HG02973 (cell line): ENCODE results near the gene FOSB.
A peak's percentile ranks its signal among the peaks of the same experiment; 100 is the strongest.

Experiments used
- ATAC-seq: cut with Tn5 transposase; IDR thresholded peaks from one replicate; pipeline ENCODE4 v1.9.1; 2021; ENCODE audit warnings: moderate library complexity; ENCODE audit not compliant: unreplicated experiment

Gene FOSB

DNA sequence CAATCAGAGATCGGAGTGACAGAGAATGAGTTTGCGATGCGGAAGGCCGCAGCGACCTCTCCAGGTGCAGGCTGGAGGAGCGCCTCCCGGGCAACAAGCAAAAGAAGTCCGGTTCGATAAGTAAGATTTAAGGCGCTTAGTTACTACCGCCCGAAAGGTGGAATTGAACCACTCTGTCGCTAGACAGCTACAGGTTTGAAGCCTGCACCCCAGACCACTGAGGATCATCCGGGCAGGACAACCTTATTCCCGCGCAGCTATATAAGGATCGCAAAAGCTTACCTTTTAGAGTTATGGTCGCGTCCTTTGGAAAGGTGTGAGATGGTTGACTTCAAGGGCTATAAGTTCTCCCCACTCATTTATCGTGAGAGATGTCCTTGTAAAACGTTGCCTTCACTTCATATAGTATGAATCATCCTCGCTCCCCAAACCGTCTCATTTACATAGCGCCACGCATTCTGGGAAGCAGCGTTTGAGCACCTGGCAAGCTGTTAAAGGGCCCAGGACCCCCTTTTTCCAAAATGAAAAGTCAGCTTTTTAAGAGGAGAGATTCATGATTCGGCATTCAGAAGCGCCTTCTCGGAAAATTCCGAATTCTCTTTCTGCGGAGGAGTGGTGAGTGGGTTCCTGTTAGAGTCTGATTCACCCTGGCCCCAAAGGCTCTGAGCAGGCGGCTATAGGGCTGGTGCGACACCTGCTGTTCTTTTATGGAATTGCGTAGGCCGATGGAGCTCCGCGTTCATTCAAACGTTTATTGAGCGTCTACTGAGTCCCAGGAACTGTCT is 10.8 kb downstream of the FOSB start:
- peak; percentile 64 for ATAC-seq

DNA sequence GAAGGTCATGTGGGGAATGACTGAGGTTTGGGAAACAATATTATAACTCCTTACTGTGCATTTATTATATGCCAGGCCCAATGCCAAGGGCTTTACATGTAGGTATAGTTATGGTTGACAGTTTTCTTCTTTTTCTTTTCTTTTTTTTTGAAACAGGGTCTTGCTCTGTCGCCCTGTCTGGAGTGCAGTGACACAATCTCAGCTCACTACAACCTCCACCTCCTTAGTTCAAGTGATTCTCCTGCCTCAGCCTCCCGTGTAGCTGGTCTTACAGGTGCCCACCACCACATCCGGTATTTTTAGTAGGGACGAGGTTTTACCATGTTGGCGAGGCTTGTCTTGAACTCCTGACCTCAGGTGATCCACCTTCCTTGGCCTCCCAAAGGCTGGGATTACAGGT is 15.2 kb downstream of the FOSB start:
- no peak for ATAC-seq

DNA sequence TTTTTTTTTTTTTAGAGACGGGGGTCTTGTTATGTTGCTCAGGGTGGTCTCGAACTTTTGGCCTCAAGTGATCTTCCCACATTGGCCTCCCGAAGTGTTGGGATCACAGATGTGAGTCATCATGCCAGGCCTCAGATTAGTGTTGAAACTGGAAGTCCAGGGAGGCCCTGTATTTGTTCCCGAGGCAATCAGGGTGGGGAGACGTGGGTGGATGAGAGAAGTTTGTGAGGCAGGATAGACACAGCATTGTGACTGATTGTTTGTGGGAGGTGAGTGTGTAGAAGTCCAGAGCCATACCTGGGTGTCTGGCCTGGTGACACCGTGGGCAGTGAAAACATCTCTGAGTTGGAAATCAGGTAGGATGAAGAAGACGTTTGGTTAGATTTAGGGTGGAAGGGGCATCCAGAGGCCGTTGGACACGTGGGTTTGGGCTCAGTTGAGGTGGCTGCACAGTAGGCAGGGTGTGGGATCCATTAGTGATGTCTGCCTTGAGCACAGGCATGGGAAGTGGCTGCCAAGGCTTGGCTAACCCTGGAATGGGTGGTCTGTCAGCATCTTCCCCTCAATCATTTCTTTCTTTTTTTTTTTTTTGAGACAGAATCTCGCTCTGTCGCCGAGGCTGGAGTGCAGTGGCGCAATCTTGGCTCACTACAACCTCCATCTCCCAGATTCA is 16.6 kb downstream of the FOSB start:
- no peak for ATAC-seq

DNA sequence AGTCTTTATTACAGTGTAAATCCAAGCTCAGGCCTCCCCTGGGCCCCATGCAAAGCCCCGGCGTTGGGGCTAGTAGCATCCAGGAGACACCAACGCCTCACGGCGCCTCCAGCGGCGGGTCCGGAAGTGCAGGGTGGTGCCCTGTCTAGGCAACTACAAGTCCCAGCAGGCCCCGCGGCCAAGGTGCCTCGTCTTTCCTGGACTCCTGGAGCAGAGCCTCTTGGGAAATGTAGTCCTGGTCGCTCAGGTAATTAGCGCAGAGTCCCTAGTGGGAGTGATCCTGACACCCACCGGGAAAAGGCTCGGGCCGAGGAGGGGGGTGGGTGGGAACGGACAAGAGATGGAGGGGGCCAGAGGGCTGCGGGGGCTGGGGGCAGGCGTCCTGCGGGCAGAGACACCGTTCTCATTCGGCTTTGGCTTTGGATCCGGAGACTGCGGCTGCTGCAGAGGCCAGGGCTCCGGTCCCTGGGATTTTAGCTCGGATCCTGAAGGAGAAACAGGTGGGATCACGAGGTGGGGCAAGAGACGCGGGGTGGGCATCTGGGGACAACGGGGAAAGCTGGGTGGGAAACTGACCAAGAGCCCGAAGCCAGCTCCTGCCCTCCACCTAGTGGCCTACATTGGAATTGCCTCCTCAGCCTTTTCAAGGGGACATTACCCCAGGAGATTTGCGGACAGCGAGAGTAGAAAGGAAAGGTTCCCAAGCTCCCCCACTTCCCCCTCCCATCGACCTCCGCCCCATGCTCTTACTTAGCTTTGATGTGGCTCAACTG is 17.7 kb downstream of the FOSB start:
- peak; percentile 82 for ATAC-seq

DNA sequence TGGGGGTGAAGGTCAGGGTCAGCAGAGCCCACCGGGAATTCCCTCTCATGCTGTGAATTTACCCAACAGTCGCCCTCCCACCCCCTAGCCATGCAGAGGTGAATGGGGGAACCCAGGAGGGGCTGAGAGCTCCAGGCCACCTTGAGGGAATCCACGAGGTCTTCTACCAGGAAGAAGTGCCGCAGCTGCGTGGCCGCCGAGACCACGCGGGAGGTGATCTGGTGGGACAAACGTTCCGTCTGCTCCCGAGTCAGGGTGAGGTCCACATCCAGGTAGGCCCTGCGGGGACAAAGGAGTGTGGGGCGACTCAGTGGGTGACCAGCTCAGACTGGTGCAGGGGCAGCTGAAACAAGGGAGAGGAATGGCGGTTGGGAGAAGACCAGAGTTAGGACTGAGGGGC is 20.9 kb downstream of the FOSB start:
- ATAC-seq = no peak

DNA sequence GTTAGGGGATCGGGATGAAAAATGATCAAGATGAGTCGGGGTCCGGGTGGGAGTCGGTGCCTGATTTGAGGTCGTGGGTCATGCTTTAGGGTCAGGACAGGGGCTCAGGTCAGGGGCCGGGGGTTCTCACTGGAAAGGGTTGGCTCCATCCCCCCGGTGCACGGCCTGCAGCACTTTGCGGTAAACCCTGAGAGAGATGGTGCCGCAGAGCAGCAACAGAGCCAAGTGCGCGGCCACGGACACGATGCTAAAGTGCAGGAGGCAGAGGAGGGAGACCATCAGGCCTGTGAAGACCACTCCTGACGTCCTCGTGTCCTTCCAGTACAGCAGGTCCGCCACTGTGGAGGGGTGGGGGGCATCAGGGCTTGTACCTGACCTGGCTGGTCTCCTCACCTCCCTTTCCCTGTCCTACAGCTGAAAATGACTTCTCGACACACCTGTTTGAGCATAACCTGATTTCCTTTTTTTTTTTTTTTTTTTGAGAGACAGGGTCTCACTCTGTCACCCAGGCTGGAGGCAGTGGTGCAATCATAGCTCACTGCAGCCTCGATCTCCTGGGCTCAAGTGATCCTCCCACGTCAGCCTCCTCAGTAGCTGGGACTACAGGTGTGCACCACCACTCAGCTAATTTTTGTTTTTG is 21.5 kb downstream of the FOSB start:
- ATAC-seq = no peak

DNA sequence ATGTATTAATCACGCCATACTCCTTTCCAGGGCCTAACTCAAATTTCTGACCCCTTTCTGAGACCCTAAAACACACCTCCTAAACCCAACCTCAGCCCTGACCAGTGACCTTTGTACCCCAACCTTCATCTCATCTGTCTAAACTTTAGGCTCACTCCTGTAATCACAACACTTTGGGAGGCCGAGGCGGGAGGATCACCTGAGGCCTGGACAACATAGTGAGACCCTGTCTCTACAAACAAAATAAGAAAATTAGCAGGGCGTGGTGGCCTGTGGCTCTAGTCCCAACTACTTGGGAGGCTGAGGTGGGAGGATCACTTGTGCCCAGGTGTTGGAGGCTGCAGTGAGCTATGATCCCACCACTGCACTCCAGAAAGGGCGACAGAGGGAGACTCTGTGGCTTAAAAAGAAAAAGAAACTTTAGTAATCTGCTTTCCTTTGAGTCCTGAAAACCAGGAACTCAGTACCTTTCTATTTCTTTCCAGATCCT is 24.4 kb downstream of the FOSB start:
- ATAC-seq = no peak

DNA sequence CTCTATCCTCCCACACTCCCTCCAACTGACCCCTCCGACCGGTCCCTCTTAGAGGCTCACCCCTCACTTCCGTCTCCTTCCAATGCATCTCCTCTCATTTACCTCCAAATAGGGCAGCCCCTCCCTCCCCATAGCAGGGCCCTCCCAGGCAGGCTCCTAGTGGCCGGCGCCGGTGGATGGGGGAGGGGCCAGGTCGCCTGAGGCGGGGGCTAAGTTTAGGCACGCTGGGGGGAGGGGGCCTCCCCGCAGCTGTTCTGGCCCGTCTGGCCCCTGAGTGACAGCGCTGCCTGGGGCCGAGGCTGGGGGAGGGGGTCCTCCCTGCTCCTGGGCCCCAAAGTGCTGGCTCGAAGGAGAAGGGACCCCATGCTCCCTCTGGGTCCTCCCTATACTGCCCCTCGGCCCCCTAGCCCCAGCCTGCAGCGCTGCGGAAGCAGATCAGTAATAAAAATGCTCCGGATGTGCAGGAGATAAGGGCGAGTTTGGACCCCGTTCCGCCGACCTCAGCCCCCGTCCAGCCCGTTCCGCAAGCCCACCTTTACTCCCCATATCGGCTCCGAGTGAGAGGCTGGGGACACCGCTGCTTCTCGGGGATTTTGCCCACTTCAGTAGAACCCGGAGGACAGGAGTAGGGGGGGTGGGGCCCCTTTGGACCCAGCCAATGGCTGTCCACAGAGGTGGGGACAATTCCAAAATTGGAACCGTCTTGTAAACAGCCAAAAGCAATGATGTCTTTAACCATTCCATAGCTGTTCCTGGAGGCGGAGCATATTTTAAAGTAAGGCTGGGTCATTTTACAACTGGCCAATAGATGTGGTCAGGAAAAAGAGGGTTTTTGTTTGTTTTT is 25.1 kb downstream of the FOSB start:
- no peak for ATAC-seq

DNA sequence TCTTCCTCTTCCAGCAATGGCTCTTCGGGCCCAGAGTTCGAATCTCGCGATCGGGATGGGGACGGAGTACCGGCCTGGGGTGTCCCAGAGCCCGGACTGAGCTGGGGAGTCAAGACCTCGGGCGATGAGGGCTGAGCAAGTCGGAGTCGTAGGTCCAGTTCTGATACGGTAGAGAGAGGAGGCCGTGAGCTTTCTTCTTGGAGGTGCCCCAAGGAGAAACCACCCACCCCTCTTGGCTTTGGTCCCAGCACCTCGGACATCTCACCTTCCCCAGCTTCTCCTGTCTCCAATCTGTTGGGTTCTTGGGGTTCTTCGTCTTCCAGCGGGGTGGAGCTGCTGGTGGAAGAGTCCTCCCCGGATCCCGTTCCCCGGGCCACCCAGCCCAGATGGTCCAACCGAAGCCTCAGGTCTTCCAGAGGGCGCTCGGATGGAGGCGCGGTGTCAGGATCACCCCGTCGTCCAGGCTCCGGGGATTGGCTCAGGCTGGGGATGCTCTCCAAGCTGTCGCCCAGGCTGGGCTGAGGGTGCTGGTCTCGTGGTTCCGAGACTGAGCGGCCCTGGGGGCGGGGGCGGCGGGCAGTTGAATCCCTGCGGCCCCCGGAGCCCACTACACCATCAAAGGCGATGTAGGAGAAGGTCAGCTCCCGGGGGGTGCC is 26.6 kb downstream of the FOSB start:
- no peak for ATAC-seq

DNA sequence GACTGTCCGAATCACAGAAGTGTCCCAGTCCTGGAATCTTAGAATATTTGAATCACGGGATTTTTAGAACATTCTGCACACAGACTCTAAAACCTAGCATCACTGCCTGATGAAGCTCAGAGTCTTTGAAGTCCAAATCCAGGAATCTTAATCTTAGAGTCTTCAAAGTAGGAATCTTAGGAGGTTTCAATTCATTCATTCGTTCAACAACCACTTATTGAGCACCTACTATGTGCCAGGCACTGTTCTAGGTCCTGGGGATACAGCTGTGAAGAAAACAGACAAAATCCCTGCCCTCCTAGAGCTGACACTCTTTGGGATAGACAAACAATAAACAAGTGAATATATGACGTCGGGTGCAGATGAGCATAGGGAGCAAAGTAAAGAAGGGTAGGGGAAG is 27.4 kb downstream of the FOSB start:
- no peak for ATAC-seq

DNA sequence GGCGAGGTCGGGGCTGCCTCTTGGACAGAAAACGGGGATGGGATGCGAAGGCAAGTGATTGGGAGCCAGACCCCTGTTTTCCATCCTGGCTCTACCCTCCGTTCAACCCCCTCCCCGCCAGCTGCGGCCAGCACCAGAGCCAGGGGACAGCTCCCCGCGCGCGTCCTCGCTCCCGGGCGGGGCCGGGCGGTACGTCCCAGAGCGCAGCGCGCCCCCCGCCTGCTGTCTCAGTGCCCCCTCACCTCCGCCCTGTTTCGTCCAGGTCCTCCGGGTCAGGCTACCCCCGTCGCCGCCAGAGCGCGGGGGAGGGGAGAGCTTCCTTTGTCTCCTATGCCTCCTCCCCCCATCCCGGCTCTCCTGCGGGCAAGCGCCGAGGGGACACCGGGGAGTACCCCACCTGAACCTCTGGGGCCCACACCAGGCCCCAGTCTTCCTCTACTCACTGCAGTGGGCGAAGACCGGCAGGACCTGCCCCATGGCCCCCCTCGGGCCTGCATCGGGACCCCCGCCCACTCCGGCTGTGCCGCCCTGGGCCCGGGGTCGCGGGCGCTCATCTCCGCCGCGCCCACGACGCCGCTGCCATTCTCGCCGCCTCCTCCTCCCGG is 28.7 kb downstream of the FOSB start:
- peak; percentile 2 for ATAC-seq

DNA sequence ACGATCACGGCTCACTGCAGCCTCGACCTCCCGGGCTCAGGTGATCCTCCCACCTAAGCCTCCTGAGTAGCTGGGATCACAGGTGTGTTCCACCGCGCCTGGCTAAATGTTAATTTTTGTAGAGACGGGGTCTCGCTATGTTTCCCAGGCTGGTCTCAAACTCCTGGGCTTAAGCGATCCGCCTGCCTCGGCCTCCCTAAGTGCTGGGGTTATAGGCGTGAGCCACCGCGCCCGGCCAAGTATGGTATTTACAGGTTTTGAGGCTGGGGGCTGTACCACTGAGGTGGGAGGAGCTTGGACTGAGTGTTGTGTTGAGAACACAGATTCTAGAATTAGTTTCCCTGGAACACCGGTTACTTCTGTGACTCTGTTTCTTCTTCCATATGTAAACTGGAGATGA is 30.0 kb downstream of the FOSB start:
- ATAC-seq = no peak

DNA sequence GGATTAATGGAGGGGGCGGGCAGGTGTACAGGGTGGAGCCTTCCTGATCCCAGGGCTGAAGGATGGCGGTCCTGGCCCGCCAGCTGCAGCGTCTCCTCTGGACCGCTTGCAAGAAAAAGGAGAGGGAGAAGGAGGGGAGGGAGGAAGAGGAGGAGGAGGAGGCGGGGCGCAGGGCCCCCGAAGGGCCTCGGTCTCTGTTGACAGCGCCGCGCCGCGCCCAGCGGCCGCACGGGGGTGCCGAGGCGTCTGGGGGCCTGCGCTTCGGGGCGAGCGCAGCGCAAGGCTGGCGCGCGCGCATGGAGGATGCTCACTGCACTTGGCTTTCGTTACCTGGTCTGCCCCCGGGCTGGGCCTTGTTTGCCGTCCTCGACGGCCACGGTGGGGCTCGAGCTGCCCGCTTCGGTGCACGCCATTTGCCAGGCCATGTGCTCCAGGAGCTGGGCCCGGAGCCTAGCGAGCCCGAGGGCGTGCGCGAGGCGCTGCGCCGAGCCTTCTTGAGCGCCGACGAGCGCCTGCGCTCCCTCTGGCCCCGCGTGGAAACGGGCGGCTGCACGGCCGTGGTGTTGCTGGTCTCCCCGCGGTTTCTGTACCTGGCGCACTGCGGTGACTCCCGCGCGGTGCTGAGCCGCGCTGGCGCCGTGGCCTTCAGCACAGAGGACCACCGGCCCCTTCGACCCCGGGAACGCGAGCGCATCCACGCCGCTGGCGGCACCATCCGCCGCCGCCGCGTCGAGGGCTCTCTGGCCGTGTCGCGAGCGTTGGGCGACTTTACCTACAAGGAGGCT is 30.8 kb downstream of the FOSB start, which contains the start of gene PPM1N:
Gene PPM1N (plus strand): TSS at position 33 of the 785 bp plus-strand sequence. CDS start 30 bp downstream, at position 63.
- ATAC-seq = no peak

DNA sequence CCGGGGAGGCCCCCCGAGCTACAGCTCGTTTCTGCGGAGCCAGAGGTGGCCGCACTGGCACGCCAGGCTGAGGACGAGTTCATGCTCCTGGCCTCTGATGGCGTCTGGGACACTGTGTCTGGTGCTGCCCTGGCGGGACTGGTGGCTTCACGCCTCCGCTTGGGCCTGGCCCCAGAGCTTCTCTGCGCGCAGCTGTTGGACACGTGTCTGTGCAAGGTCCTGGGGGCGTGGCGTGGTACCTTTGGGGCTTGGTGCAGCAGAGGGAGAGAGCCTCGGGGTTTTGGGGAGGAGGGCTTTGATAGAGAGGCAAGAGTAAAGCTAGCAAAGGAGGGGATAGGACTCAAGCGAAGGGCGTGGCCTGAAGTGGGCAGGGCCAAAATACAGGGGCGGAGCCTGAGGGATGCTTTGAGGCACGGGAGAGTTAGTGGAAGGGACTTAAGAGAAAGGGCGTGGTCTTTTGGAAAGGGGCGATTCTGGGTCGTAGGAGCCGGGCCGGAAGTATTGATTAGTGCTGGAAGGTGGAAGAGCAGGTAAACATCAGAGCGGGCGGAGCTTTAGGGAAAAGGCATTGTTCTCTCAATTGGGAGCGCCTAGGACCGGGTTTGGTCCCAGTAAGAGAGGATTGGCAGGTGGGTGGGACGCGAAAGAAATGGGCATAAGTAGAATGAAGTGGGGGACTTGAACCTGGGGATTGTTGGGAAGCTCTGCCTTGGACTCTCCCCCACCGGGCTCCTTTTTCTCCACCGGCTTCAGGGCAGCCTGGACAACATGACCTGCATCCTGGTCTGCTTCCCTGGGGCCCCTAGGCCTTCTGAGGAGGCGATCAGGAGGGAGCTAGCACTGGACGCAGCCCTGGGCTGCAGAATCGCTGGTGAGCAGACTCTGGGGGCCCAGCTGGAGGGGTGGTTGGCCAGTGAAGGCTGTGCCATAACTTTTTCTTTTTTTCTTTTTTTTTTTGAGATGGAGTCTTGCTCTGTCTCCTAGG is 31.7 kb downstream of the FOSB start:
- ATAC-seq = no peak

DNA sequence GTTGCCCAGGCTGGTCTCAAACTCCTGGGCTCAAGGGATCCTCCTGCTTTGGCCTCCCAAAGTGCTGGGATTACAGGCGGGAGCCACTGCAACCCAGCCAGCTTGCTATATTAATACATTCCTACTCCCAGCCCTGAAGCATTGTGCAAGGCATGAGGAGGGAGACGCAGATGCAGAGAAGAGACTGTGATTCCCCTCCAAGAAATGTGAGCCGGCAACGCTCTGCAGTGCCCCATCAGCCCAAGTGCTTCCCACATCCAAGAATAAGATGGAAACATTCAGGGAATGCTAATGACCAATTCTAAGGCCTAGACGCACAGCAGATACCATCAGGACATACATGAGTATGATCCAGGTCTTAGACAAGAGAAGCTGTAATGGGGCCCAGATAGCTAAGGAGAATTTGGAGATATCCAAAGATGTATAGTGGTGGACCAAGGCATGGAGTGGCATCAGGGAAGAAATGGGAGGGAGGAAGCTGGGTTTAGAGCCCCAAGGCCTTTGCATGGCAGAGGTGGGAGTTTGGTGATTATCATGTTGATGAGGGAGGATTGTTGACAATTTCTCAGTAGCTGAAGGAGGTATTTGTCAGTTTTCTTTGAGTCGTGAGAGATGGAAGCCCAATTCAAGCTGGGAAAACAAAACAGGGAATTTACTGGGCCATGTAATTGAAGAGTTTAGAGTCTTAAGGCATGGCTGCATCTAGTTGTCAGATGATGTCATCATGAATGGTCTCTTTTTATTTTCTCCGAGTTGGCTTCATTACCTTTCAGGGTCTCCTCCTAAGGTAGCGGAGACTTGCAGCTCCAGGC is 33.3 kb downstream of the FOSB start:
- no peak for ATAC-seq

DNA sequence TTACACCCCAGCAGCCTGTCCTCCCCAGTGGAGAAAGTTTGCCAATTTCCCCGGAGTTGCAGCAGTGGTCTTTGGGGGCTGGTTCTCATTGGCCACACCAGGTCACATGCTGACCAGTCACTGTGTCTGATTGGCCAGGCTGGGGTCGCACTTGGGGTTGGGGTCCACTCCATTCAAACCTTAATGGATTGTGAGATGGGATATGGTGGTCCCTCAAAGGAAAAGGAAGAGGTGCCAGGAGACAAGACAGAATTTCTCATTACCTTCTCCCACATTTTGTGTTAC is 33.9 kb downstream of the FOSB start:
- no peak for ATAC-seq

DNA sequence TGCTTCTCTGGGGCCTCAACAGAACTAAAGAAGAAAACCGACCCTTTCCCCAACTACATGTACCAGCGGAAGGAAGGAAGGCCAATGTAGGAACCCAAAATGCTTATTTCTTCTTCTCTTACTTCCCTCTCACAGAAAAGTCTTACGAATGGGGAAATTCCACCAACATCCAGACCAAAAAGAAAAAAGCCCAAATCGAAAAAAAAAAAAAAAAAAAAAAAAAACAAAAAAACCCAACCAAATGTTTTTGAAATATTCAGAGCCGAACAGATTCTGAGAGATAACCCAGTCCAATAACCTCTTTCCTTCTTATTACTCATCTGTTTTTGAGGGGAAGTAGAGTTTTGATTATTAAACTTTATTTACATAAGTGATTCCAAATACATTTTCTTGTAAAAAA is 34.3 kb downstream of the FOSB start:
- ATAC-seq = no peak
